Fibroblast of lung (primary cell): ENCODE results near the gene PSMA7.

Source experiments
- CTCF ChIP-seq, 2 donors: IDR thresholded peaks in 1 of 2; conservative IDR thresholded peaks in 1 of 2; 1 replicate in 1 of 2; 2 replicates in 1 of 2; pipeline ENCODE4 v1.5.1; 2011 to 2012; ENCODE audit warnings: low read length in 2 of 2, control low read depth in 1 of 2, inconsistent platforms in 1 of 2, low read depth in 1 of 2, mild to moderate bottlenecking in 1 of 2
- EZH2 ChIP-seq: IDR thresholded peaks from 2 replicates; pipeline ENCODE4 v1.5.1; 2012; ENCODE audit warnings: low read length, control low read depth, mild to moderate bottlenecking; ENCODE audit errors: missing control alignments

- TF ChIP-seq CTCF (conservative IDR thresholded peaks at IDR 0.05 in 1 of 2, IDR thresholded peaks at IDR 0.05 in 1 of 2; ENCODE audit: low read depth in 1 of 2, low read length in 2 of 2) (no peak), EZH2 (no peak)
Measured at GRCh38 chr20:62143081-62143956, at the start of gene PSMA7, which contains the start of gene SS18L1.
